Upper lobe of right lung (tissue), 1 donor: Measurements from ENCODE around the gene MYO5B. TPM values are rescaled to one million over a fixed set of nuclear protein-coding genes. Genes with fewer than 3 reads are reported as not detected.

ENCODE experiments used
- ATAC-seq: fragments of 200-7000 bp; cut with Tn5 transposase; one replicate; pipeline ENCODE4 v1.9.1; 2020; ENCODE audit warnings: mild to moderate bottlenecking, moderate library complexity
- DNase-seq: peaks from one replicate; pipeline ENCODE4 v3.0.0-alpha.2; 2020
- H3K27ac ChIP-seq: fragments of 200-600 bp; one replicate; pipeline ENCODE4 v1.8.0; 2022
- H3K27me3 ChIP-seq: fragments of 200-600 bp; one replicate; pipeline ENCODE4 v1.8.0; 2022; ENCODE audit warnings: mild to moderate bottlenecking
- H3K36me3 ChIP-seq: fragments of 200-600 bp; one replicate; pipeline ENCODE4 v1.8.0; 2022
- H3K4me1 ChIP-seq: fragments of 200-600 bp; one replicate; pipeline ENCODE4 v1.8.0; 2022
- H3K4me3 ChIP-seq: fragments of 200-600 bp; one replicate; pipeline ENCODE4 v1.8.0; 2022; ENCODE audit warnings: mild to moderate bottlenecking
- H3K9me3 ChIP-seq: fragments of 200-600 bp; one replicate; pipeline ENCODE4 v1.8.0; 2022
- intact Hi-C: fragments of 100-400 bp; cut with DNase I; formaldehyde crosslinking; loops from one replicate; pipeline ENCODE4 v1.11.0; 2022
- total RNA-seq: library from RNA; stranded (reverse); fragmentation: NEBNext Ultra II Directional; extraction: Animal tissue kit (Norgen Biotek cat#: 25700); gene quantifications from one replicate; pipeline ENCODE4 v1.2.1, GENCODE V29; 2021
- TF ChIP-seq, protein P1 (sequence below): fragments of 200-600 bp; IDR thresholded peaks from one replicate; pipeline ENCODE4 v1.8.0; 2022; ENCODE audit warnings: antibody characterized with exemption
- donor health status: DM: no; HTN: yes; CAD: no; lungs with severe emphysema.

Gene MYO5B
- total RNA-seq, 1 donor from 2014 or later, result 31.6 TPM

DNA sequence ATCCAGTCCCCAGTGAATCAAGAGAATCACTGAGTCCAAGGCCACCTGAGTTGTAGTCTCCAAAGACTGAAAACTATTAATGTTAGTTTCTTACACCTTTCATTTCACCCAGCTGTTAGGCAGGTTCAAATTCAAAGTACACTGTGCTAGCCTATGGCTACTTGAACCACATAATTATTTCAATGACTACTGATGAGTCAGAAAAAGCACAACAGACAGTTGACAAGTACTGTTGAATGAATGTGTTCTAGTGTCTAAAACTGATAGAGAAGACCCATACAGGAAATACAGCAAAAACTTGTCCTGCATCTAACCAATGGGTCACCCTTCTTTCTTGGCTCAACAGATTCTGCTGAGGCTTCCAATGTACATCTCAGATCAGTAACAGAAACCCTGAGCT is 160.9 kb downstream of the MYO5B start:
- intact Hi-C loops, result no loop called here
- no peak overlapping the region for H3K27ac ChIP-seq
- ATAC-seq (no peak), DNase-seq (no peak)
- H3K4me3 ChIP-seq, result no peak overlapping the region
- no peaks in the 10 kb centered on the region for H3K36me3 ChIP-seq
- H3K4me1 ChIP-seq, result no peaks in the 10 kb centered on the region
- TF ChIP-seq, protein P1, sequence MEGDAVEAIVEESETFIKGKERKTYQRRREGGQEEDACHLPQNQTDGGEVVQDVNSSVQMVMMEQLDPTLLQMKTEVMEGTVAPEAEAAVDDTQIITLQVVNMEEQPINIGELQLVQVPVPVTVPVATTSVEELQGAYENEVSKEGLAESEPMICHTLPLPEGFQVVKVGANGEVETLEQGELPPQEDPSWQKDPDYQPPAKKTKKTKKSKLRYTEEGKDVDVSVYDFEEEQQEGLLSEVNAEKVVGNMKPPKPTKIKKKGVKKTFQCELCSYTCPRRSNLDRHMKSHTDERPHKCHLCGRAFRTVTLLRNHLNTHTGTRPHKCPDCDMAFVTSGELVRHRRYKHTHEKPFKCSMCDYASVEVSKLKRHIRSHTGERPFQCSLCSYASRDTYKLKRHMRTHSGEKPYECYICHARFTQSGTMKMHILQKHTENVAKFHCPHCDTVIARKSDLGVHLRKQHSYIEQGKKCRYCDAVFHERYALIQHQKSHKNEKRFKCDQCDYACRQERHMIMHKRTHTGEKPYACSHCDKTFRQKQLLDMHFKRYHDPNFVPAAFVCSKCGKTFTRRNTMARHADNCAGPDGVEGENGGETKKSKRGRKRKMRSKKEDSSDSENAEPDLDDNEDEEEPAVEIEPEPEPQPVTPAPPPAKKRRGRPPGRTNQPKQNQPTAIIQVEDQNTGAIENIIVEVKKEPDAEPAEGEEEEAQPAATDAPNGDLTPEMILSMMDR, result no peak
- no peaks in the 10 kb centered on the region for H3K9me3 ChIP-seq
- H3K27me3 ChIP-seq, result no peaks in the 10 kb centered on the region

DNA sequence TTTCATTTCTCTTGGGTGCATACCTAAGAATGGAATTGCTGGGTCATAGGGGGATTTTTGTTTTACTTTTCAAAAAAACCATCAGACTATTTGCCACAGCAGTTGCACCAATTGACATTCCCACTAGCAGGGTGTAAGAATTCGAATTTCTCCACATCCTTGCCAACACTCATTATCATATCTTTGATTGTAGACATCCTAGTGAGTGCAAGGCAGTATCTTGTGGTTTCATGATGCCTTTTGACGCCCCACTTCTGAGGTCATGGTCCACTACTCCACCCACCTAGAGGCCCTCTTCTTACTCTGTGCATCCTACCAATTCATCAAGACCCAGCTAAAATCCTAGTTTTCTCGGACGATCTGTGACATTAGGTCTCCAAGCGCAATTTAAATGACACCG is 161.9 kb downstream of the MYO5B start:
- H3K4me3 ChIP-seq, result no peak overlapping the region
- no peaks in the 10 kb centered on the region for H3K4me1 ChIP-seq
- ATAC-seq (no peak), DNase-seq (no peak)
- no peaks in the 10 kb centered on the region for H3K36me3 ChIP-seq
- TF ChIP-seq, protein P1, result no peak
- no peaks in the 10 kb centered on the region for H3K27me3 ChIP-seq
- intact Hi-C loops, result no loop called here
- no peaks in the 10 kb centered on the region for H3K9me3 ChIP-seq
- H3K27ac ChIP-seq, result no peak overlapping the region

DNA sequence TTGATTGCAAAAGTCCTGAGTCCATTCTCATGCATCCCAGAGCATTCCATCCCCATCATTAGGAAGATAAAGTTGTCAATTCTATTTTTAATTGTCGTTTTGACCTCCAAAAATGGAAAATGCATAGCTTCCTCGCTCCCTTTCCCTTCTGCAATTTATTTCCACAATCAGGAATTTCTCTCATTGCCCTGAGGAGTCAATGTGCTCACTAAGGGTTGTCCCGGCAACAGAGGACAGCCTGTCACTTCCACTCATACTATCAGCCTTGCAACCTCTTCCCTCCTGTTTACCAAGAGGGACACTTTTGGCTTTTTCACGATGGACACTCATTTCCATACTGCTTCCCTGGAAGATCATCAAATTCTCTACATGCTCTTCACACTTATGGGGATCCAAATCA is 164.8 kb downstream of the MYO5B start:
- intact Hi-C loops, result no loop called here
- H3K4me1 ChIP-seq, result no peaks in the 10 kb centered on the region
- no peaks in the 10 kb centered on the region for H3K9me3 ChIP-seq
- ATAC-seq (no peak), DNase-seq (no peak)
- TF ChIP-seq, protein P1, result no peak
- H3K4me3 ChIP-seq, result no peak overlapping the region
- no peaks in the 10 kb centered on the region for H3K27me3 ChIP-seq
- H3K36me3 ChIP-seq, result no peaks in the 10 kb centered on the region
- no peak overlapping the region for H3K27ac ChIP-seq

DNA sequence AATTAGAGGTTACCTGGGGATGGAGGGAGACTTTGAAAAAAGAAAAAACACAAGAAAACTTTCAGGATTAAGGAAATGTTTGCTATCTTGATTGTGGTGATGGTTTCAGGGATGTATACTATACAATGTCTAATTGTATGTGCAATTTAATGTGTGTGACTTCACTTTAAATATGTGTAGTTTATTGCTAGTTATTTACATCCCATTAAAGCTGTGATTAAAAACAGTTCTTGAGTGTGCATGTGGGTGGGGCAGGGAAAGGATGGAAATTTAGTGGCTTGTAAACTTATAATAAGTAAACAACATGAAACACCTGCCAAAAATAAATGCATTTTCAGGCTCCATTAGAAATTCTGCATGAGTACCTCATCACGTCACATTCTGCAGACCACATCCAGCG is 167.0 kb downstream of the MYO5B start:
- Histone ChIP-seq H3K4me1 (no peaks in the 10 kb centered on the region), H3K27me3 (no peaks in the 10 kb centered on the region), H3K27ac (no peak overlapping the region), H3K36me3 (no peaks in the 10 kb centered on the region), H3K4me3 (no peak overlapping the region), H3K9me3 (no peaks in the 10 kb centered on the region)
- ATAC-seq (no peak), DNase-seq (no peak)
- TF ChIP-seq, protein P1, result no peak
- intact Hi-C loops, result no loop called here

DNA sequence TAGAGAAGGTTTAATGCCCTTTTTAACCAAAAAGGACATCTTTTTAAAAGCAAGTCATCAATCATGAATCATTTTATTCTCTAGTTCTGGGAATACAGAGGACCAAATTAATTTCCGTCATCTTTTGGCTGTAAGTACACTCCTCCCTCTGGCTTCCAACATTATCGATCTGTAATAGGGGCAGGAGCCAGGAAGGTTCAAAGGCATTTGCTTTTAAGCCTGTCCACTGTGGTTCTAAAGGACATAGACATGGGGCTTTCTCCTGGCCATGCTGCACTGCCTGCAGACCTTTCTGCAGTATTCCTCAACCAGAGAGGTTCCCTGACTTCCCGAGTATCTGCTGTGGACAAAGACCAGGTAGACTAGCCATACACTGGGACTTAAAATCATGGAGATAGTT is 170.5 kb downstream of the MYO5B start:
- no peak for DNase-seq
- Histone ChIP-seq H3K27me3 (no peaks in the 10 kb centered on the region), H3K9me3 (no peaks in the 10 kb centered on the region), H3K4me3 (no peak overlapping the region), H3K36me3 (no peaks in the 10 kb centered on the region), H3K27ac (no peak overlapping the region), H3K4me1 (no peaks in the 10 kb centered on the region)
- no peak for ATAC-seq
- TF ChIP-seq, protein P1, result no peak
- intact Hi-C loops, result no loop called here

DNA sequence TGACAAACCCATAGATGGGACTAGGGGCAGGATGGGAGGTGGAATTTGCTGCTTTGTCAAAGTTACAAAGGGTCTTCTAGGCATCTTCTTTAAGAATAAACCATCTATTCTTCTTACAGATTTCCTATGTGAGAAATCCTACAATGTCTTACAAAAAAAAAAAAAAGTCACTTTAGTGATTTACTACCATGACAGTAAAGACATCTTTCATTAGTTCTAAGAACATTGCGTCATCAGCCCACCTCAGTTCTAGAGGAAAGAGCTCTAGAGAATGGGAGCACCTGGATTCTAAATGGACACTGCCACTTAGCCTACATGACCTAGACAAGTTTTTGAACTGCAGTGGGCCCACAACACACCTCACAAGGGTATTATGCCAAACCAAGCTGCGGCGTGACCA is 172.0 kb downstream of the MYO5B start:
- H3K9me3 ChIP-seq, result no peaks in the 10 kb centered on the region
- TF ChIP-seq, protein P1, result no peak
- H3K27me3 ChIP-seq, result no peaks in the 10 kb centered on the region
- DNase-seq, result no peak
- ATAC-seq, result no peak
- intact Hi-C loops, result no loop called here
- H3K36me3 ChIP-seq, result no peaks in the 10 kb centered on the region
- H3K4me3 ChIP-seq, result no peak overlapping the region
- no peaks in the 10 kb centered on the region for H3K4me1 ChIP-seq
- H3K27ac ChIP-seq, result no peak overlapping the region
